Mononuclear cell (primary cell): ENCODE data around the gene RHEB. TPM values are rescaled to one million over a fixed set of nuclear protein-coding genes. Genes with fewer than 3 reads are reported as not detected.

Source experiments
- H3K27me3 ChIP-seq: 2 replicates; pipeline ENCODE4 v1.6.0; 2011; ENCODE audit warnings: low read length, control low read depth; ENCODE audit not compliant: insufficient read depth
- H3K4me1 ChIP-seq: 2 replicates; pipeline ENCODE4 v1.5.1; 2011; ENCODE audit warnings: mild to moderate bottlenecking, low read length, control low read depth; ENCODE audit not compliant: insufficient read depth
- H3K4me3 ChIP-seq: 2 replicates; pipeline ENCODE4 v1.5.1; 2011; ENCODE audit warnings: mild to moderate bottlenecking, low read length, moderate library complexity
- H3K9me3 ChIP-seq: 2 replicates; pipeline ENCODE4 v1.5.1; 2011; ENCODE audit warnings: low read depth, mild to moderate bottlenecking, control low read depth, low read length
- total RNA-seq: library from RNA; depleted of rRNA; stranded (reverse); fragments of >200 nt; gene quantifications from one replicate; pipeline ENCODE4 v1.2.3, GENCODE V29; 2012

RHEB gene
- total RNA-seq, 1 donor = 51.0 TPM

DNA sequence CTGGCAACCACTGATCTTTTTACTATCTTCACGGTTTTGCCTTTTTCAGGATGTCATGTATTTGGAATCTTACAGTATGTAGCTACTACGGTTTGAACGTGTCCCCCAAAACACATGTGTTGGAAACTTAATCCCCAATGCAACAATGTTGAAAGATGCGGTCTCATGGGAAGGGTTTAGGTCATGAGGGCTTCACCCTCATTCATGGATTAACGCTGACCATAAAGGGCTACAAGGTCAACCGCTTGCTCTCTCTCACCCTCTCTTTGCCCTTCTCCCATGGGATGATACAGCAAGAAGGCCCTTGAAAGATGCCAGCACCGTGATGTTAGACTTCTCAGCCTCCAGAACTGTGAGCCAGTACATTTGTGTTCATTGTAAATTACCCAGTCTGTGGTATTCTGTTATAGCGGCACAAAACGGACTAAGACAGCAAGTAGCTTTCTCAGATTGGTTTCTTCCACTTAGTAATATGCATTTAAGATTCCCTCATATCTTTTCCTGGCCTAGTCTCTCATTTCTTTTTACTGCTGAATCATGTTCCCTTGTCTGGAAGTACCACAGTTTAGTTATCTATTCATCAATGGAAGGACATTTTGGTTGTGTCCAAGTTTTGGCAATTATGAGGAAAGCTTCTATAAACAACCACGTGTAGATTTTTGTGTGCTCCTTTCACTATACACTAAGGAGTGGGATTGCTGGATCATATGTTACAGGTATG is 76.8 kb downstream of the RHEB start:
- H3K27me3 ChIP-seq = peaks cover 3% of the 10 kb centered on the region
- no peaks in the 10 kb centered on the region for H3K9me3 ChIP-seq
- no peak overlapping the region for H3K4me3 ChIP-seq
- H3K4me1 ChIP-seq = peaks cover 28% of the 10 kb centered on the region

DNA sequence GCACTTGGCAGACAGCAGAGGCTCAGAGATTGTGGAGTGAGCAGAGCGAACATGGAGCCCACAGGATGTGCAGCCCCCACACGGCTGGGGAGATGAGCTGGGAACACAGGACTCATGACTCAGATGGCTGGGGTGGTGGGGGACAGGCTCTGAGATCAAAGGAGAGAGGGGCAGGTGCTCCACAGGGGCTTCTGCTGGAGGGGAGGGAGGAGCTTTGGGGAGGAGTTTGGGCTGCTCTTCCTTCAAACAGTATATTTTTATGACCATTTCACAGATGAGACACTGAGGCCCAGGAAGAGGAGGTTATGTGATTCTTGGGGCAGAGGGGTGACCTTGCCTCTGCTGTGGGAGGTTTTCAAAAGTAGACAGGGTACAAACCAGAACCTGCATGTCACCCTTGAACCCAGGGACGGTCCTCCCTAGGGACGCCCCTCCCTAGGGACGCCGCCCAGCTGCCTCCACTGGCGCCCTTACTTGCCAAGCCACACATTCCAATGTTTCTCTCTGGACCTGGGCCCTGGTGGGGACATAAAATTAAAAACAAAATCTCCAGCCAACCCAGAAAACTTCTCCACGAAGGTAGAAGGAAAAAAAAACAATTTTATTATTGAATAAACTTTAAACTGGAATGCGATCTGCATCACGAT is 78.8 kb downstream of the RHEB start:
- Histone ChIP-seq H3K27me3 (peaks cover 3% of the 10 kb centered on the region), H3K9me3 (no peaks in the 10 kb centered on the region), H3K4me1 (peaks cover 26% of the 10 kb centered on the region), H3K4me3 (no peak overlapping the region)

DNA sequence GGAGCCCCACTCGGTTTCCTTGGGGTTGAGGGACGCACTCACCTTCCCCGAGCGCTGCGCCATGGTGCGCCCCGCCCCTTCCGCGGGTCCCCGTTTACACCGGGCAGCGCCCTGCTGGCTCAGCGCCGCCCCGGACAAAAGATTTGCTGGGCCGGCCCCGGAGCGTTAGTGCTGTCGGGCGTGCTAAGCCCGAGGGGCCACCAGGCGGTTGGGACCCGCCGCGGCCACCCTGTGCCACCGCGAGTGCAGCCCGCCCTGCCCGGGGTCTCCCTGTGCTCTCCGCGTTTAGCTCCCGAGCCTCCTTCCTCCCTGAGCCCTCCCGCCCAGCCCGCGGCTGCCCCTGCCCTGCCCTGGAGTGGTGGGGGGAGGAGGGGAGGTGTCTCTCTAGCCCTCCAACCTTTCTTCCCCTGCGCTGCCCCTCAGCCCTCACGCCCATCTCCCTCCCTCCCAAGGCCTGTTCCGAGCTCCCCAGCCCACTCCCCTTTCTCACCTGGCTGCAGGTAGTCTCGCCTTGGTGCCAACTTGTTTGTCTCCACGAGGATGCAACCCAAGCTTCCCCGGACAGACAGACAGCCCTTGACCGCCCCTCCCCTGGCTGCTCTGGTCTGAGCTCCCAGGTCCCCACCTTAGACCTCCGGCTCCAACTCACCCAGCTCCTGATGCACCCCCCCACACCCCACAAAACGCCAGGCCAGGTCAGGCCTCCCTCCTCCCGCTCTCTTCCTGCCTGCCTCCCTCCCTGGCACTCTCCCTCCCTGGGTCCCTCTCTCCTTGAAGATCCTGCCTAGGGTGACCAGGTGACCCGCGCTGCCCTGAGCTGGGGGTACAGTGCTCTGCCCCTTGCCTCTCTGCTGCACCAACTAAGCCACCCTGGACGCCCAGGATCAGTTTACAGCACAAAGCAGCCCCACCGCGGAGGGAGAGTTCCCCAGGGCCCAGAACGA is 79.6 kb downstream of the RHEB start, which contains the start of gene CRYGN:
Gene CRYGN, minus strand, starts transcription at position 287 of the 944 bp plus-strand sequence. Its CDS starts 224 bp downstream, at position 63.
- Histone ChIP-seq H3K9me3 (no peaks in the 10 kb centered on the region), H3K4me1 (peaks cover 26% of the 10 kb centered on the region), H3K4me3 (no peak within 1 kb of the TSS), H3K27me3 (peaks cover 3% of the 10 kb centered on the region)

DNA sequence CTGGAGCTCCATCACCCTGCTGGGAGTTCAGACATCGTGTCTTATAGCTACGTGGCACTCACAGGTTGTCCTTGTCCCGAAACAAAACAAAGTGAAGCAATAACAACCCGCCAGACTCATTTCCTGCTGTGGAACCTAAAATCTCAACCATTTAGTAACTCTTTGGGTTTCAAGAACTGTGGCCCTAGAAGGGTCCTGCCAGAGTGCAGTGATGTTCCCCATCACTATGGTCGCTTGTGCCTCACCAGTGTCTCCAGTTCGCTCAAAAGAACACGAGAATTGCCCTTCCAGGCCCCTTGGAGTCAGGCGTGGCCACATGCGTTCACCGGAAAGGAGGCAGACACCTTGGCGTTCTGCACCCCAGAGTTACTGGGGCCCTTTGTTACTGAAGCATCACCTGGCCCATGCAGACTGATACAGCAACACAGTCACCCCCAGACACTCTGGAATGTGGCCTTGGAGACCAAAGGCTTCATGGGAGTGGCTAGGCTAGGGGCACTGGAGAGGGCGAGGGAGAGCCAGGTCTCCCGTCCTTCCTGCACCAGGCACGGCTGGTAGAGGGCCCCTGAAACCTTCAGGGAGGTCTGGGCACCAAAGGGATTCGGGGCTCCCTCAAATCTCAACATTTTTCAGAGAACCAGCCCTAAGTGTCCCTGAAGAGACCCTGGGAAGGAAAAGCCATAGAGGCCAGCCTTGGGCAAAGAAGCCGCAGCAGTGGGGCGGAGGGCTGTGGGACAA is 80.7 kb downstream of the RHEB start:
- Histone ChIP-seq H3K9me3 (no peaks in the 10 kb centered on the region), H3K27me3 (peaks cover 3% of the 10 kb centered on the region), H3K4me3 (no peak overlapping the region)

DNA sequence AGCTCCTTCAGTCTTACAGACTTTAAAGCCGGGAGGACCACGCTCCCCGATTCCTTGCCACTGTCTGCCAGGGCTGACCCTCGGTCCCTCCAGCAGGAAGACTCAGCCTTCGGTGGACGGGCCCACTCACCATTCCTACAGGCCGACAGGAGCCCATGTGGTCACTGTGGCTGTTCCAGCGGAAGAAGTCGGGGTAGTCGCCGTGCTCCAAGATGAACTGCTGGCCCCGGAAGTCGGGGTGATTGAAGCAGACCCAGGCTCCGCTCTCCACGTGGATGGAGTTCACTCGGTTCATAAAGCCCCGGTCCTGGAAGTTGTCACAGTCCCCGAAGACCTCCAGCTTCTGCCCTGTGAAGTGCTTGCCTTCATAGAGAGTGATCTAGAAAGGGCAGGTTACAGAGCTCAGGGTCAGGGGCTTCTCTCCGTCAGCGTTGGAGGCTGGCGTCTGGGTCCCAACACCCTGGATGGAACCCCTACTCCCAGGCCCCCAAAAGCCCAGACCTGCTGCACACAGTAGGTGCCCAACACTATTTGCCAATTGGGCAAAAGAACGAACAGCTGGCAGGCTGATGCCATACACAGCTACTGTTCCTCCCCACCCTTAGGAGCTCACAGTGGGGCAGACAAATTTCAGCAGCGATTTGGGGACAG is 81.7 kb downstream of the RHEB start:
- Histone ChIP-seq H3K9me3 (no peaks in the 10 kb centered on the region), H3K4me3 (no peak overlapping the region), H3K4me1 (peaks cover 29% of the 10 kb centered on the region), H3K27me3 (peaks cover 3% of the 10 kb centered on the region)

More for the DNA sequence above, 80.7 kb downstream of the RHEB start:
- H3K4me1 ChIP-seq = peaks cover 26% of the 10 kb centered on the region

DNA sequence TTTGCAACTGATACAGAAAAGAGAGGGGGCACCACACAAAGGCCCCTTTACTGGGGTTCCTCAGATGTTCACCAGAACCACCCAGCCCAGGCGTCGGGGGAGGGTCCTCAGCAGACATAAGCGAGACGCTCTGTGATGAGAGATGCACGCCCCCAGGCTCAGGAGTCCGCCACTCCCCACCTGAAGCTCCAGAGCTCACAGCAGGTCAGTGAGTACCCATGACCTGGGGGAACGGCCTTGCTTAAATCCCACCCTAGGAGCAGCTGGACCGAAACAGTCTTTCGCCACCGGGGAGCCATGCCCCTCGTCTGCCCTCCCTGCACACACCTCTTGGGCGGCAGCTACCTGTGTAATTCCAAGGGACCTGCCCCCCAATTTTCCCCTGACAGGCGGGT is 82.5 kb downstream of the RHEB start:
- Histone ChIP-seq H3K4me1 (peaks cover 37% of the 10 kb centered on the region), H3K4me3 (no peak overlapping the region), H3K9me3 (no peaks in the 10 kb centered on the region), H3K27me3 (peaks cover 3% of the 10 kb centered on the region)

DNA sequence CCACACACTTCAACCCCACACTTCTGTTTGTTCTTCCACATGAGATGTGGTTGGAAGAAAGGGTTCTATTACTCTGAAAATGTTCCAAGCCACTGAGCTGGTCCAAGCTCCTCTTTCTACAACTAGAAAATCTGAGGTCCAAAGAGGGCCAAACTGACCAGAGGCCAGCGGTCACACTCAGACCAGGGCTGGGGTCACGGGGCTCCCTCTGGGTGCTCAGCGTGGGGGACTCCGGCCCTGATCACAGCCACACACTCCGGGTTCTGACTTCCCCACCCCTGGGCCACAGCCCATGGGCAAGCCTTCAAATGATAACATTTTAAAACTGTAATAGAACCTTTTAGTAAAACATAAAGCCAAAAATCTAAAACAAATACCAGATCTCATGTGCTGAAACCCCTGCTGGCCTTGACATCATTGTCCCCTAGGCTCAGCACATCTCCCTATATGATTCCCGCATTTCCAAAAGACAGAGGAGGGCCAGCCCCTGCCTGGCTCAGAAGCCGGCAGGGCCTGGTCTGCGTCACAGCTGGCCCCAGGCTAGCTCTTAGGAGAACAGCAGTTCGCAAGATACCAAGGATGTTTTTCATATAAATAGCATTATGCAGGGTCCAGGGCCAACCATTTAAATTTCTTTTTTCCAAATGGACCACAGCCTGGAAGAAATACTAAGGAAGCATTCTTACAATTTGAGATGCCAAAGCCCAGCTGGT is 83.1 kb downstream of the RHEB start:
- Histone ChIP-seq H3K4me3 (no peak overlapping the region), H3K4me1 (peaks cover 34% of the 10 kb centered on the region), H3K9me3 (no peaks in the 10 kb centered on the region), H3K27me3 (peaks cover 3% of the 10 kb centered on the region)

DNA sequence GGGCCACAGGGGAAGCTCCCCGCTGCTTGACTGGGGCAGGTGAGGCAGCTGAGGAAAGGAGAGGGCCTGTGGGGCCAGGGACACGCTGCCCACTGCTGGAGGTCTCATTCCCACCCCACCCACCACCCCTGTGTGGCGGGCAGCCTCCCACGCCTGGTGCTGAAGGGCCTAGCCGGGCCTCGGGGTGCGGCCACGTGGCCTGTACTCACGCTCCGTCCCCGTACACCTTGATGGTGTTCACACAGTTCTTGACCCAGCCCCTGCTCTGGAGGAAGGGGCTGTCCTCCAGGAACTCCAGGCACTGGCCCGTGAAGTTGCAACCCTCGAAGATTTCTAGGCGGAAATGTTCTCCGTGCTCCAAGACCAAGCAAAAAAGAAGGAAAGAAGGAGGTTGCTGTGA is 83.7 kb downstream of the RHEB start:
- H3K27me3 ChIP-seq = peaks cover 3% of the 10 kb centered on the region
- no peak overlapping the region for H3K4me3 ChIP-seq
- H3K9me3 ChIP-seq = no peaks in the 10 kb centered on the region
- peaks cover 28% of the 10 kb centered on the region for H3K4me1 ChIP-seq

DNA sequence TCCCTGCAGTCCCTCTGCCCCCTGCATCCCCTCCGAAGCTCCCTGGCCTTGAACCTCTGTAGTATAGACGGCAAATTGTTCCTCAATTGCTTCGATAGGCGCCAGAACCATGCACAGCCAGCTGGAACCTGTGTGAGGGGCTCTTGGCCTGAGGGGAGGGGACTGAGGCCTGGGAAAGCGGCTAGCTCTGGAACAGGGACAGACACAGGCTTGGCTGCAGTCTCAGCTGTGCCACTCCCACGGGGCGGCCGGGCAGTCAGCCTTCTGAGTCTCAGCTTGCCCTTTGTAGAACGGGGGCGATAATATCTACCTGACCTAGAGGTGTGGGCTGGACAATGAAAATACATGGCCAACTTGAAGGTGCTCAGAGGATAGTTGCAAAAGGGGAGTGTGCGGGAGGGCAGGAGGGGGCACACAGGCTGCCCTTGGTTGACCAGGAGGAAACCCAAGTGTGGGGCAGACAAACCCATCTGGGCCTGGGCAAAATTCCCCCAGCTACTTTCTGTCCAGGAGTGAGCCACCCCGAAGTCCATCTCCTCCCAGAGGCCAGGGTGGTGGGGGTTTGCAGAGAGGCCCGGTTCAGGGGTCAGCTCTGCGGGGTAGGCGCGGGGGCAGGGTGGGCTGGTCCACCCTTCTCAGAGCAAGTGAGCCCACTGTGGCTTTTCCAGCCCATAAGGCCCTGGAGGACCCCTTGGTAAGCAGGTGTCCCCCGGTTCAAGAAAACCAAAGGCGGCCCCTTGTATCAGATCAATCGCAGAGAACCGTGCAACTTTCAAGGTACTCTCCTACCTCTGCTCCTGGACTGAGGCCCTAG is 84.4 kb downstream of the RHEB start:
- H3K4me1 ChIP-seq = peaks cover 24% of the 10 kb centered on the region
- no peaks in the 10 kb centered on the region for H3K9me3 ChIP-seq
- H3K4me3 ChIP-seq = no peak overlapping the region
- peaks cover 3% of the 10 kb centered on the region for H3K27me3 ChIP-seq

DNA sequence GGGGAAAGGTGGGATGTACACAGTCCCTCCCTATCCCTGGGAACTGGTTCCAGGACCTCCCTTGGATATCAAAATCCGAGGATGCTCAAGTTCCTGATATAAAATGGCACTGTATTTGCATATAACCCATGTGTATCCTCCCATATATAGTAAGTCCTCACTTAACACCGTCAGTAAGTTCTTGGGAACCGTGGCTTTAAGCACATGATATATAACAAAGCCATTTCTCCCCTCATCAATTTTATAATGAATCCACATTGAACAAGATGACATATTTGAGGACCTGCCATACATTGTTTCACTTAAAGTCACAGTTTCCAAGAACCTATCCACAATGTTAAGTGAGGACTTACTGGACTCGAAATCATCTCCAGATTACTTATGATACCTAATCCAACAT is 85.1 kb downstream of the RHEB start:
- H3K4me3 ChIP-seq = no peak overlapping the region
- peaks cover 26% of the 10 kb centered on the region for H3K4me1 ChIP-seq
- H3K27me3 ChIP-seq = peaks cover 3% of the 10 kb centered on the region
- no peaks in the 10 kb centered on the region for H3K9me3 ChIP-seq

DNA sequence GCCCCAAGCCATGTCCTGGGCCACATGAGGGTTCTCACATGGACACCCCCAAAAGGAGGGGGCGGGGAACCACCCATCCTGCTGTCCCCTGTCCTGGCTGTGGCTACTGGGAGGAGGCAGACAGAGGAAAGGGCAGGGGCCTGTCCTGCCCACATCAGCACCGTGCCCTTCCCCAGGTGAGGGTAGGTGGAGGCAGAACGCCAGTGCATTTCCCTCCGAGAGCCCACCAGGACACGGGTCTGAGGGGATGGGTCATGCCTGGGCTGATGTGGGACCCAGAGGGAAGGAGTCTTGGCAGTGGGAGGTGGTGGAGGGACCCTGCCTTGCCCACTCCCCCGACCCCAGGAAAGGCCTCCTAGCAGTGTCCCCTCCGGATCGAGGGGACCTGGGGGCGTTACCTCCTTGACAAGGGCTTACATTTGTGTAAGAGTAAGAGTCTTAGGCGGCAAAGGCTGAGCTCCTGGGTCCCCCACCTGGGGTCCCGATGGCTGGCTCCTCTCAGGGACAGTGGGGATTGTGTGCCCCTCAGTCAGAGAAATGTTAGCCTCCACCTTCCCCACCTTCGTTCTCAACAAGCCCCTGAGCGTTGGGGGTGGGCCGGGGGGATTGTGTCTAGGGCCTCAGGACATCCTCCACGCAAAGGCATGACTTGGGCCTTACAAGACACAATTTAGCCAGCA is 85.8 kb downstream of the RHEB start:
- Histone ChIP-seq H3K4me3 (no peak overlapping the region), H3K27me3 (peaks cover under 1% of the 10 kb centered on the region), H3K9me3 (no peaks in the 10 kb centered on the region), H3K4me1 (peaks cover 29% of the 10 kb centered on the region)

DNA sequence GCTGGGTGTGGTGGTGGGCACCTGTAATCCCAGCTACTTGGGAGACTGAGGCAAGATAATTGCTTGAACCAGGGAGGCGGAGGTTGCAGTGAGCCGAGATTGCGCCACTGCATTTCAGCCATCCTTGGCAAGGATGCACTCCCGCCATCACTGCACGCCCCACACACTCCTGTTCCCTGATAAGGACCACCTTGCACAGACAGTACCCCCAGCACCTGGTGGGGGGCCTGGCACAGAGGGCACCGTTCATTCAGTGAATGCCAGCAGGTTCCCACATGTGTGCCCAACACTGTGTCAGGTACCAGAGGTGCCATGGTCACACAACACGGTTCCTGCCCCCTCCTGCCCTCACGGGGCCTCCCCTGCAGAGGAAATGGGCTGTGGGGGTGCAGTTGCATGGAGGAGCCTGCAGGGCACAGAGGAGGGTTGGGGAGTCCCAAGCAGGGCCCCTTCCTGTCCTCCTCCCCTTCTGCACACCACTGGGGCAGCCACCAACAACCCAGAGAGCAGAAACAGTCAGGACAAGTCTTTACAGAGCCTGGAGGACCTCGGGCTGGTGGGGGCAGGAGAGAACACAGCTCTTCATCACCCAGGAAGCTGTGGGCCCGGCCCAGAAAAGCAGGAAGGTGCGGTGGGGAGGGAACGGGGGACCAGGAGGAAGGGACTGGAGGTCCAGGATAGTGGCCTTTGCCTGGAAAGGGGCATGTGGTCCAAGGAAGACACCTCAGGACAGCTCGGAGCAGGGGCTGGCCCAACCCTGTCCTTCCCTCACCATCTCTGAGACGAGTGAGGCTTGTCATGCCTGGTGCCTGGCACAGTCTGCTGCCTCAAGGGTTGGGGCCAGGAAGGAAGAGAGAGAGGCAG is 86.8 kb downstream of the RHEB start:
- Histone ChIP-seq H3K9me3 (no peaks in the 10 kb centered on the region), H3K4me3 (no peak overlapping the region), H3K27me3 (no peaks in the 10 kb centered on the region), H3K4me1 (peaks cover 38% of the 10 kb centered on the region)
